Sigmoid colon (tissue), 7 donors: ENCODE results near the gene NLRP1. TPM values are rescaled to one million over a fixed set of nuclear protein-coding genes. Genes with fewer than 3 reads are reported as not detected.
"Not testable (repeated sequence)": the region's sequence is repeated elsewhere in the genome, so short reads cannot be mapped to it uniquely, and the experiment has no call there.

Experiments used
- DNase-seq: peaks from one replicate; pipeline ENCODE4 v3.0.0-alpha.2; 2019
- H3K27ac ChIP-seq, 4 donors: fragments of 200-600 bp; sonication (generic); one replicate each; pipeline ENCODE4 v1.5.1; 2016 to 2019; ENCODE audit warnings: mild to moderate bottlenecking in 1 of 4
- H3K27me3 ChIP-seq, 3 donors: fragments of 200-600 bp; sonication (generic); one replicate each; pipeline ENCODE4 v1.5.1; 2019; ENCODE audit warnings: mild to moderate bottlenecking in 1 of 3
- H3K36me3 ChIP-seq, 4 donors: fragments of 200-600 bp; sonication (generic); one replicate each; pipeline ENCODE4 v1.5.1; 2016 to 2019
- H3K4me1 ChIP-seq, 4 donors: fragments of 200-600 bp; sonication (generic); one replicate each; pipeline ENCODE4 v1.5.1; 2017 to 2019
- H3K4me3 ChIP-seq, 4 donors: fragments of 200-600 bp; sonication (generic); one replicate each; pipeline ENCODE4 v1.5.1; 2017 to 2019; ENCODE audit warnings: mild to moderate bottlenecking in 2 of 4, moderate library complexity in 1 of 4
- H3K9me3 ChIP-seq, 4 donors: fragments of 200-600 bp in 3 of 4; sonication (generic) in 3 of 4; one replicate each; pipeline versions ENCODE4 v1.5.1 to v1.6.1; 2013 to 2019
- CTCF ChIP-seq, 4 experiments: fragments of 450-650 bp in 3 of 4; fragments of 200-600 bp in 1 of 4; IDR thresholded peaks; one replicate each; pipeline ENCODE4 v1.5.1; 2016 to 2019; ENCODE audit warnings: antibody characterized with exemption in 4 of 4, mild to moderate bottlenecking in 3 of 4, moderate library complexity in 2 of 4
- EP300 ChIP-seq, 4 donors: sonication (generic); formaldehyde crosslinking; IDR thresholded peaks; one replicate each; pipeline ENCODE4 v1.6.1; 2017; ENCODE audit warnings: antibody characterized with exemption in 4 of 4
- POLR2A ChIP-seq, 2 donors: fragments of 450-650 bp; IDR thresholded peaks; one replicate each; pipeline ENCODE4 v1.6.1; 2016; ENCODE audit warnings: antibody characterized with exemption in 2 of 2, mild to moderate bottlenecking in 2 of 2, moderate library complexity in 2 of 2
- POLR2AphosphoS5 ChIP-seq, 4 donors: sonication (generic); formaldehyde crosslinking; IDR thresholded peaks; one replicate each; pipeline ENCODE4 v1.6.1; 2017; ENCODE audit warnings: antibody characterized with exemption in 4 of 4
- WGBS, 2 donors: extraction: QIAGEN DNeasy Blood & Tissue Kit; methylation state at CpG; one replicate each; pipeline ENCODE4 v1.1.7; 2013; 5-methylcytosine and 5-hydroxymethylcytosine counted together
- intact Hi-C: fragments of 100-400 bp; cut with DNase I; formaldehyde crosslinking; loops from one replicate; pipeline ENCODE4 v1.15.1; 2023
- polyA plus RNA-seq, 3 donors: library from polyadenylated mRNA; stranded (reverse); fragments of 200-250 nt; gene quantifications; one replicate each; pipeline ENCODE4 v1.2.3, GENCODE V29; 2013
- total RNA-seq, 4 donors: library from RNA; depleted of rRNA; stranded (reverse); fragments of >200 nt; gene quantifications; one replicate each; pipeline ENCODE4 v1.1.0, GENCODE V29; 2016
- donor health status: healthy with polysubstance abuse.
- donor health status: Bipolar disorder and iron deficiency.
- donor health status: healthy.

NLRP1 gene
- total and polyA plus RNA-seq, 7 donors, result 1.8 to 70.3 (median 25.0) TPM

- Histone ChIP-seq H3K27ac (no peak overlapping the region), H3K4me1 (peaks cover 0 to 32% (median 20%) of the 10 kb centered on the region in 4 donors), H3K4me3 (no peak overlapping the region), H3K36me3 (peaks cover 0 to 22% (median 6%) of the 10 kb centered on the region in 4 donors), H3K9me3 (no peaks in the 10 kb centered on the region), H3K27me3 (no peaks in the 10 kb centered on the region)
- no peak for TF ChIP-seq POLR2AphosphoS5 (IDR thresholded peaks at IDR 0.05)
- no peak for TF ChIP-seq CTCF (IDR thresholded peaks at IDR 0.05)
- no peak for TF ChIP-seq EP300 (IDR thresholded peaks at IDR 0.05)
- no peak for TF ChIP-seq POLR2A (IDR thresholded peaks at IDR 0.05)
- 53 to 77% methylated on average over 3 of the region's 3 CpGs for WGBS, 2 donors
- intact Hi-C loops, result no loop called here
- no peak for DNase-seq
These were observed 2.7 kb downstream of the NLRP1 start for GRCh38 chr17:5581655-5582054.

- intact Hi-C loops, result no loop called here
- H3K36me3 ChIP-seq, result peaks cover 0 to 22% (median 6%) of the 10 kb centered on the region in 4 donors
- H3K4me3 ChIP-seq, result no peak overlapping the region
- WGBS, 2 donors, result 22 to 41% methylated on average over 3 of the region's 3 CpGs
- no peak for TF ChIP-seq POLR2A (IDR thresholded peaks at IDR 0.05)
- TF ChIP-seq POLR2AphosphoS5 (IDR thresholded peaks at IDR 0.05), result no peak
- TF ChIP-seq CTCF (IDR thresholded peaks at IDR 0.05), result no peak
- no peak for TF ChIP-seq EP300 (IDR thresholded peaks at IDR 0.05)
- no peak for DNase-seq
- H3K27me3 ChIP-seq, result no peaks in the 10 kb centered on the region
- peaks cover 0 to 29% (median 19%) of the 10 kb centered on the region in 4 donors for H3K4me1 ChIP-seq
- H3K27ac ChIP-seq, result no peak overlapping the region
- no peaks in the 10 kb centered on the region for H3K9me3 ChIP-seq
These were observed 3.3 kb downstream of the NLRP1 start for GRCh38 chr17:5580969-5581368.

GRCh38 chr17:5580367-5580766 lies 3.9 kb downstream of the NLRP1 start:
- no peak overlapping the region for H3K27ac ChIP-seq
- TF ChIP-seq POLR2A (IDR thresholded peaks at IDR 0.05), result no peak
- TF ChIP-seq CTCF (IDR thresholded peaks at IDR 0.05), result no peak
- TF ChIP-seq EP300 (IDR thresholded peaks at IDR 0.05), result no peak
- no peak for TF ChIP-seq POLR2AphosphoS5 (IDR thresholded peaks at IDR 0.05)
- no peaks in the 10 kb centered on the region for H3K9me3 ChIP-seq
- H3K36me3 ChIP-seq, result peaks cover 0 to 22% (median 6%) of the 10 kb centered on the region in 4 donors
- no peaks in the 10 kb centered on the region for H3K27me3 ChIP-seq
- no peak overlapping the region for H3K4me3 ChIP-seq
- DNase-seq, result no peak
- intact Hi-C loops, result no loop called here
- peaks cover 0 to 26% (median 18%) of the 10 kb centered on the region in 4 donors for H3K4me1 ChIP-seq

GRCh38 chr17:5578768-5579167 lies 5.5 kb downstream of the NLRP1 start:
- intact Hi-C loops, H3K9me3 ChIP-seq, DNase-seq, H3K4me3 ChIP-seq, H3K27me3 ChIP-seq, H3K27ac ChIP-seq: not testable (repeated sequence)
- H3K4me1 ChIP-seq, result peaks cover 0 to 14% (median 10%) of the 10 kb centered on the region in 4 donors
- 73 to 96% methylated on average over 3 to 4 of the region's 4 CpGs for WGBS, 2 donors
- H3K36me3 ChIP-seq, result peaks cover 0 to 23% (median 6%) of the 10 kb centered on the region in 4 donors

GRCh38 chr17:5573017-5573416 lies 11.3 kb downstream of the NLRP1 start:
- DNase-seq, H3K27me3 ChIP-seq, H3K9me3 ChIP-seq, H3K4me3 ChIP-seq, H3K27ac ChIP-seq, intact Hi-C loops, H3K4me1 ChIP-seq: not testable (repeated sequence)
- peaks cover 0 to 11% (median 3%) of the 10 kb centered on the region in 4 donors for H3K36me3 ChIP-seq
- 84 to 93% methylated on average over 7 of the region's 7 CpGs for WGBS, 2 donors

- intact Hi-C loops, result no loop called here
- no peak overlapping the region for H3K4me3 ChIP-seq
- H3K27ac ChIP-seq, result no peak overlapping the region
- peaks cover 0 to 14% (median 3%) of the 10 kb centered on the region in 4 donors for H3K36me3 ChIP-seq
- no peaks in the 10 kb centered on the region for H3K27me3 ChIP-seq
- H3K9me3 ChIP-seq, result no peaks in the 10 kb centered on the region
- TF ChIP-seq CTCF (IDR thresholded peaks at IDR 0.05) (no peak), POLR2A (IDR thresholded peaks at IDR 0.05) (no peak), POLR2AphosphoS5 (IDR thresholded peaks at IDR 0.05) (no peak), EP300 (IDR thresholded peaks at IDR 0.05) (no peak)
- 89 to 94% methylated on average over 1 of the region's 1 CpG for WGBS, 2 donors
- no peak for DNase-seq
- no peaks in the 10 kb centered on the region for H3K4me1 ChIP-seq
These were observed 13.0 kb downstream of the NLRP1 start for GRCh38 chr17:5571281-5571680.
